ENCODE data around the gene ARPC2.

- TF ChIP-seq SP1 (IDR thresholded peaks at IDR 0.05) = no peak
- no peak for TF ChIP-seq TAF1 (conservative IDR thresholded peaks at IDR 0.05)
- TF ChIP-seq, protein P1, sequence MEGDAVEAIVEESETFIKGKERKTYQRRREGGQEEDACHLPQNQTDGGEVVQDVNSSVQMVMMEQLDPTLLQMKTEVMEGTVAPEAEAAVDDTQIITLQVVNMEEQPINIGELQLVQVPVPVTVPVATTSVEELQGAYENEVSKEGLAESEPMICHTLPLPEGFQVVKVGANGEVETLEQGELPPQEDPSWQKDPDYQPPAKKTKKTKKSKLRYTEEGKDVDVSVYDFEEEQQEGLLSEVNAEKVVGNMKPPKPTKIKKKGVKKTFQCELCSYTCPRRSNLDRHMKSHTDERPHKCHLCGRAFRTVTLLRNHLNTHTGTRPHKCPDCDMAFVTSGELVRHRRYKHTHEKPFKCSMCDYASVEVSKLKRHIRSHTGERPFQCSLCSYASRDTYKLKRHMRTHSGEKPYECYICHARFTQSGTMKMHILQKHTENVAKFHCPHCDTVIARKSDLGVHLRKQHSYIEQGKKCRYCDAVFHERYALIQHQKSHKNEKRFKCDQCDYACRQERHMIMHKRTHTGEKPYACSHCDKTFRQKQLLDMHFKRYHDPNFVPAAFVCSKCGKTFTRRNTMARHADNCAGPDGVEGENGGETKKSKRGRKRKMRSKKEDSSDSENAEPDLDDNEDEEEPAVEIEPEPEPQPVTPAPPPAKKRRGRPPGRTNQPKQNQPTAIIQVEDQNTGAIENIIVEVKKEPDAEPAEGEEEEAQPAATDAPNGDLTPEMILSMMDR (IDR thresholded peaks at IDR 0.05; ENCODE audit: low read depth, low read length, missing input control) = no peak
- peak in 1 of 2 donors; percentile 23 for TF ChIP-seq HNF4A (conservative IDR thresholded peaks at IDR 0.05)
- TF ChIP-seq GABPA (IDR thresholded peaks at IDR 0.05 in 1 of 2, conservative IDR thresholded peaks at IDR 0.05 in 1 of 2) = no peak
- TF ChIP-seq REST (IDR thresholded peaks at IDR 0.05) = no peak
Observed at GRCh38 chr2:218260742-218261422, 43.9 kb downstream of the ARPC2 start, which contains the start of gene GPBAR1.
